ENCODE data around the gene ZNF280B.

The ZNF280B gene, protein sequence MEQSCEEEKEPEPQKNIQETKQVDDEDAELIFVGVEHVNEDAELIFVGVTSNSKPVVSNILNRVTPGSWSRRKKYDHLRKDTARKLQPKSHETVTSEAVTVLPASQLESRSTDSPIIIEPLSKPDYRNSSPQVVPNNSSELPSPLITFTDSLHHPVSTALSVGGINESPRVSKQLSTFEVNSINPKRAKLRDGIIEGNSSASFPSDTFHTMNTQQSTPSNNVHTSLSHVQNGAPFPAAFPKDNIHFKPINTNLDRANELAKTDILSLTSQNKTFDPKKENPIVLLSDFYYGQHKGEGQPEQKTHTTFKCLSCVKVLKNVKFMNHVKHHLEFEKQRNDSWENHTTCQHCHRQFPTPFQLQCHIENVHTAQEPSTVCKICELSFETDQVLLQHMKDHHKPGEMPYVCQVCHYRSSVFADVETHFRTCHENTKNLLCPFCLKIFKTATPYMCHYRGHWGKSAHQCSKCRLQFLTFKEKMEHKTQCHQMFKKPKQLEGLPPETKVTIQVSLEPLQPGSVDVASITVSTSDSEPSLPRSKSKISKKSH

DNA sequence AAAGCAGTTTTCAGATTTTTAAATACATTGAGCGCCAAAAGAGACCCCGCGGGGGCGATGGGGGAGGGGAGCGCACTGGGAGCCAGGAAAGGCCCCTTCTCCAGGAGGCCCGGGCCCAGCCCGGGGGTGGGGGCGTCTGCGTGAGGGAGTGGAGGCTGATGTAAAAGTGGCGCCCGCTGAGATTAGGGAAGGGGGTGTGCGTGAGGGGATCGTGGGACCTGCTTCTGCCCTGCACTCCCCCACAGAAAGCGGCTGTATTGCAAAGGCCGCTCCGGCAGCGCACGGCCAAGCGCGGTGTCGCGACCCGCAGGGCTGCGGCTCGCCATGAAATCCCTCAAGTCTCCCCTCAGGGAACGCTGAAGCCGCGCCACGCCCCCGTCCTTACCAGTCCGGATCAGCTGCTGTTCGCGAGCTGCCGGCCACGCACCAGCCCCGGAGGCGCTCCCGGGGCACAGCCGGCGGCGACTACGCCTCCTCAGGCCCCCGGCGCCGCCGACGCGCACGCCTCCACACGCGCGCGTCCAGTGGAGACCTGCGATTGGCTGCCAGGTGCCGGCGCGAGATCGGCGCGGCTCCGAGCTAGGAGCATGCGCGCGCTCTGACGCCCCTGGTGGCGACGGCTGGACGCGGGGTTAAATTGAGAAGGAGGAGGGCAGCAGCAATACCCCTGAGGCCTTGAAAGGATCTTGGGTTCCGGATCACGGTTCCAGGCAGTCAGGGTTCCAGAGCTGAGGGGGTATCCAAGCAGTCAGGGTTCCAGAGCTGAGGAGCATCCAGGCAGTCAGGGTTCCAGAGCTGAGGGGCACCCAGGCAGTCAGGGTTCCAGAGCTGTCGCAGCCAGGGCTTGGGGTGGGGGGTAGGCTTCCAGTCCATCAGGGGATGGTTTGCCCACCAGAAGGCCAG lies at the start of gene ZNF280B:
ZNF280B (minus strand) TSS at position 469 of the 903 bp plus-strand sequence. CDS start 19,344 bp downstream, outside the sequence.
- peak; percentile 35 to 74 (median 56) for DNase-seq

DNA sequence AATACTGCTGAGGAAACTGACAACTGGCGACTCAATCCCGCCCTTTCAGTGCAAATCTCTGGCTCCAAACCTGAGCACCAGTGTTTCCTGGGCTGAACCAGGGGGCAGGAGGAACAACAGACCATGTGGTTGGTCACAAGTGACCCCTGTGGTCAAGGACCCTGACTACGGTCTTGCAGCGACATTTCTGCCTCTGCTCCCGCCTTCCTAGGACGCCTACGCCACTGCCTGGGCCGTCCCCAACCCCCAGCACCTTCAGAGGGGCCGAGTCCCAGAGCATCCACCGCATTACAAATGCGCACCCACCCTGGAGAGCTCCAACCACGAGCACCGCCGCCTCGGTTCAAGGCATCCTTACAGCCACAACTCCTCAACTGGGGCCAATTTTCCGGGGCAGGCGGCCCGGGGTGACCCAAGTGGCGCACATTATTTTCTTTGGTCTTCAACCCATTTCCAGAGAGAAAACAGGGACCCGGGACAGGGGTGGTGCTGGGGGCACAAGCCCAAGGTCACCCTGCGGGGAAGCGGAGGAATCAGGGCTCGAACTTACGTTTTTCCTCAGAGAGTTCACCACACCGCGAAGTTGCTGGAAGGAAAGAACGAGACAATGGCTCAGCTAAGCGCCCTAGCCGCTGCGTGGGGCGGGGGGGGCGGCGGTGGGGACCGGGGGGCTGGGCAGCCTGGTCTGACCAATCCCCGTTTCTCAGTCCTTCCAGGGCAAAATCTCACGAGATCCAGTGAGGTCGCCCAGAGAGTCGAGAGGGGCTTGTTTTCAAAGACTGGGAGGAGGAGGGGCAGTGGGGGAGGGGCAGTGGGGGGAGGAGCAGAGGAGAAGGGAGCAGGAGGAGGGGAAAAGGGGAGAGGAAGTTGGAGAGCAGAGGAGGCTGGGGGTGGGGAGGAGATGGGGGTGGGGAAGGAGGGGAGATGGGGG lies 48.7 kb upstream of the ZNF280B start:
- no peak for DNase-seq

DNA sequence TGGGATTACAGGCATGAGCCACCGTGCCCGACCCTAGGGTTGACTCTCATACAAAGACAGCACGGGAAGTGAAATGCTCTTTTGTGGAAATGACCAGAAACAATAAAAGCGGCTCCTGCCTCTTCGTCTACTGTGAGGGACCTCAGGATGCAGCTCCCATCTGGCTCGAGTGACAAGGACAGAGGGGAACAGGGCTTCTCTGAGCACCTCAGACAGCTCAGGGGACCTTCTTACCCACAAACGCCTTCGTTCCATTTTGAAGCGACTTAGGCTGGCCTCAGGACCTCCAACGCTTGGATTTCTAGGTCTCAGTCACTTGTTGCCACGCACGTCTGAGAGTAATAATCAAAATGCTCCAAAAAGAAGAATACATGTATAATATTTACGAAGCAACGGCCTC lies 48.0 kb upstream of the ZNF280B start:
- DNase-seq, result no peak

DNA sequence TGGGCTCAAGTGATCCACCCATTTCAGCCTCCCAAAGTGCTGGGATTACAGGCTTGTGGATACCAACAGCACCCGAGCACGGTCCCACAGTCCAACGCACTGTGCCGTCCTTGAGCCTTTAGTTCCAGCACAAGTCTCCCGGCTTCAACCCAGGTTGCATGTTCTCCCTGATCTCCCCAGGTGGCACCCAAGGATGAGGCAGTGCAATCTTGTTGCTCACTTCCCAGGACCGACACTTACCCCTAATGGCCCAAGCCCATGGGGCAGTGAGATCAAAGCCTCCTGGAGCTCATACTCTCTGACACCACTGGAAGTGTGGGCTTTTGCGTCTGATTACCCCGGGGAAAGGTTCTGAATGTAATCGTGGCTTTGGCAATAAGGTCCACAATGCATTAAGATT lies 47.1 kb upstream of the ZNF280B start:
- no peak for DNase-seq

DNA sequence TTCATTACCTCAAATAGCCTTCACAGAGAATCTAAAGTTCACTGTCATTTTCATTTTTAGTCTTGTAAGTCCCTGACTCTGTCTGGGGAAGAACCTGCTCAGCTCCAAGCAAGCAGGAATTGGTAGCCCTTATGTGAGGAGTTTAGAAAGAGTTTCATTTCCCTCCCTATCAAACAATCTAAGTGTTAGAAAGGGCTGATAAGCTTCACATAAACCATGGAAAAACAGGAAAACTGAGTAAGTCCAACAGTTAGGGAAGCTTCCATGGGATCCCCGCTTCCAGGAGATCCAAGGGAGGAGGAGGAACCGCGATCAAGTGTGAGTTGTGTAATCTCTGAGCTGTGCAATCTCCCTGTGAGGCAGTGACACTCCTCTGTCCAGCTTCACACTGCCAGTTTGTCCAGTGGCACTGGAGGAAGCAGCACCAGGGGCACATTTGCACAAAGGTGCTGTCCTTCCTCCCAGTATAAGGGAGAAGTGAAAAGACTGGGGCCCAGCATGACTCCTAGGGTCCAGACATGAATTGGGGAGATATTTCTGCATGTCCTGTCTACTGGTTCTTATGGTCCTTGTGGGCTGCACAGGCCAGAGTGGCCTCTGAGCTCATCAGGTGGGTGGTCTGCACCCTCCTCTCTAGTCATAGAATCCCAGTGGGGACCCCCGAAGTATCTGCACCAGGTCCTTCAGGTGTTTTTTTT lies 46.2 kb upstream of the ZNF280B start:
- no peak for DNase-seq

DNA sequence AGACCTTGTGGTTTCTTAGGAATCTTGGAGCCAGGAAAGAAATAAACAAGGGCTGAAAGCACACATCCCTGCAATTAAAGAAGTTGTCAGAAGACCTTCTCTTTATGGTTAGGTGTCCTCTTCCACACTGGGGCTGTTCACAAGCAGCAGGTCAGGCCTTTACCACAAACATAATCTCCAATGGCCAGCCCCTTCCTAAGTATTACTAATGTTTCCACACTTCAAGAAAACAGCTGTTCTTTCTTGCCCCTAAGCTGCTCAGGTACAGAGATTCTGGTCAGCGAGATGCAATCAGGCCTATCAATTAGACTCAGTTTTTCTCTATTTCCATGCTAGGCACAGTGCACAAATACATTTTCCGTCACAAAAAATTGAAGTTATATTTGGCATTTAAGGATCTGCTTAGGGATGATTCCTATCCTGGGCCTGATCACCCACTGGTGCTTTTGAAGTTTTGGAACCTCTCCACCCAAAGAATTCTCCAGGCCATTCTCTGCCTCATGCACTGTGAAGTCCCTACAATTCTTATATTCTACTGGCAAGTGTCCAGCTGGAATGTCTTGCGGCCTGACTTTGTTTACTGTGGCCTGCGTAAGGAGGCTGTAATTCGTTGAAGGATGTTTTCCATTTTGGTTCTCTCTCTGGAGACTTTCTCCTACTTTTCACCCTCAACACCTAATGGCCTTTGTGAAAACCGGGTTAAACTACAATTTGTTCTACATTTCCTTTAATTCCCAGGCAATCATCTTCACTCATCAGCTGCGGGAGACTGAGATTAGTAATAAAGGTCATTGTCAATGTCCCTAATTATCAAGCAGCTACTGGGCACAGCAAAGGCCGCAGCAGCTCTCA lies 45.4 kb upstream of the ZNF280B start:
- DNase-seq, result no peak

DNA sequence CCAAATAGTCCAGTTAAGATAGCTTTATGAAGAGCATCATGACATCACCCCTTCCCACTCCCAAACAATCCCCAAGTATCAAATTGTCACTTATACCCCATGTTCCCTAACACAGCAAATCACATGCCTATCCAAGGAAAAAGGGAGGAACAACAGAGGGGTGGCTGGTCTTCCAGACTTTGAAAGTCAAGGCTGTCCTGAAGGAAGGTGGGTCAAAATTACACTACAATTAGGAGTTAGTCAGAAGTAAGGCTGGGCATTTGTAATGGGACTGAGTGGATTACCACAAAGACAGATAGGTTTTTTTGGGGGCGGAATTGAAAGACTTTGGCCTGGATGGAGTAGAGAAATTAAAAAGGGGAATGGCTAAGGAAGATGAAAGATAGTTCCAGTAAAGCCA lies 44.6 kb upstream of the ZNF280B start:
- no peak for DNase-seq

DNA sequence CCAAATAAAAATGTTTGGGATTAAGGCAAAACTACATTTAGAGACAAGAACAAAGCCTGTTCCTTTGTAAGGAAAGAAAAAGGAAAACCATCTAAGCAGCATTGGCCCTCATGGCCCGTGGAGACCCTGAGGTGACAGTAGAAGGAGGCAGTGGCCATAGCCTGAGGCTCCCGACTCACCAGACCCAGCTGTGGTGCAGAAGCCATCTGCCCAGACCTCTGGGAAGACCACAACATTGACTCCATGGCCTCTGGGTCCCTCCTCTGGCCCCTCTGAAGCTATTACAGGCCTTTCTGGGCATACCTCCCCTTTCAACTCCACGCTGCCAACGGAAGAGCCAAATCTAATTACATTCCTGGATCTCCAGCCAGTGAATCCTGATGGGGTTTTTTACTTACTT lies 44.1 kb upstream of the ZNF280B start:
- DNase-seq, result no peak

DNA sequence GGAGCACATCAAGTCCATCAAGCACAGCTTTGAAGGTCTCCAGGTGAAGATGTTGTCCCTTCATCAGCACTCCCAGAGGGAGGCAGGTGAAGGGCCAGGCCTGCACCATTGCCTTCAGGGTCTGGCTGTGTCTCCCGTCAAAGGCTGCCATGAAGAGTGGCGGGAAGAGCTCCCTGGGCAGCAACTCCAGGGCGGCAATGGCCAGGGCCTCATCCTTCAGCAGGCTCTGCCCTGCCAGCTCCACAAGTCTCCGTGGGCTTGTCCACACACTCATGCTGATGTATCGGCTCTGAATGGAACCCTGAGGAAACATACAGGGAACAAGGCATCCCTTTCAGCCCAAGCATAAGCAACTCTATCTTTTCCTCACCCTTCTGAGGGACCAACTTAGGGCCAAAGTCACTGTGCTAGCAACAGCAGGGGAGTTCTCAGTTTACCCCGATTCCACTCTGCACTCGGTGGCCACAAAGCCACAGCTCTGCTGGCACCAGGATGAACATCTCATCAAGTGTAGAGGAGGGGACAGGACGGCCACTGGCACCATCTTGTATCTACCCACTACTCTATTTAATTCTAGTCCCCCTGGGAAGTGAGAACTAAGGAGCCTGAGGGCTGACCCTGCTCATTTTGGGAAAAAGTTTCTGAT lies 42.4 kb upstream of the ZNF280B start:
- DNase-seq, result no peak

DNA sequence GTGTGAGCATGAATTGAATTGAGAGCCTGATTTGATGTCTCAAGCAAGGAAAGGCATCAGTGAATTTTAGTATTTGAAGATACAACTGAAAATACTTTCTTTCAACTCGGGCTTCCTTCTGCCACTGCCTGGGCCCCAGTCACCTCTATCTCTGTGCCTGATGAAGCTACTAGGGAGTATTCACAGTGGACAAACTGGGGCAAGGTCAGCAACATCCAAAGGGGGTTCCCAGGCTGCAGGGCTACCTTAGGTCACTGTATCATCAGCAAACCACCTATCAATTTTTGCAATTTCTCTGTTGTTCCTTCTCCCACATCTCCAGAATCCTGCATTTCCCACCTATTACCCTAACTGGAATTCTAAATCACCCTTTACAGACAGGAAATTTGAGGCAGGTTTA lies 40.4 kb upstream of the ZNF280B start:
- no peak for DNase-seq

DNA sequence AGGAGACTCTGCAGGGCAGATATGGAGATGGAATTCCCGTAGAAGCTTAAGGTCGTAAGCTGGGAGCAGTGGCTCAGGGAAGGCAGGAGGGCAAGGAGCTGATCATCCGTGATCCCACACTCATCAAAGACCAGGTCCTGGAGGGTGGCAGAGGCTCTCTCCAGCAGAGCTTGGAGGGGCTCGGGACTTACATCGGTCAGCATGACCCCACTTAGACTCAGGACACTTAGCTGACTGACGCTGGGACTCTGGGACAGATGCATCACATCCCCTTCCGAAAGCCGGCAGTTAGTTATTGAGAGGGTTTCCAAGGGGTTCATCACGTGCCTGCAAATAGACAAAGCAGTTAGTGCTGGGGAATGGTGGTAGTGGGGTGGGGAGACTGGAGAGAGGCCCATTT lies 39.8 kb upstream of the ZNF280B start:
- DNase-seq, result no peak

DNA sequence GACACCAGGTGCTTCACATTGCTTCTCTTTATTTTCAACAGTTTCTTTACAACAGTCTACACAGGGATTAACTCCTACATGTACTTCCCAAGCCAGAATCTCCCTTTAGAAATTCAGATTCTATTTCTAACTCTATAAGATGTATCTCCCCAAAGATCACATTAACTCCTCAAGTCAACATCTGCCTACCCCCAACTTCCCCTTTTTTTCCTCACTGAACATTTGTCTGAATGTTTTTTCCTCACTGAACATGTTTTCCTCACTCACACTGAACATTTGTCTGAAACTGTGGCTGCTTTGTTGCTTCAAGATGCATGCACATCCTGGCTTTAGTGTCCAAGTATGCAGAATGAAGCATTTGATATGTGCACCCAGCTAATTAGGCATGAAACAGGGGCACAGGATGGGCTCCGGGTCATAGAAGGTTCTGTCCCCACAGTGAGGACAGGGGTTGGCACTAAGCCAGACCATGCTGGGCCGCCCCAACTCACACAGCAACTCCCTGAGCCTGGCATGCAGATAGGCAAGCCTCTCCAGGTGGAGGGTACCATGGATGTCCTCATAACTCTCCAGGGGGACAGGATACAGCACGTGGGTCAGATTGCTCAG lies 39.3 kb upstream of the ZNF280B start:
- DNase-seq, result no peak

DNA sequence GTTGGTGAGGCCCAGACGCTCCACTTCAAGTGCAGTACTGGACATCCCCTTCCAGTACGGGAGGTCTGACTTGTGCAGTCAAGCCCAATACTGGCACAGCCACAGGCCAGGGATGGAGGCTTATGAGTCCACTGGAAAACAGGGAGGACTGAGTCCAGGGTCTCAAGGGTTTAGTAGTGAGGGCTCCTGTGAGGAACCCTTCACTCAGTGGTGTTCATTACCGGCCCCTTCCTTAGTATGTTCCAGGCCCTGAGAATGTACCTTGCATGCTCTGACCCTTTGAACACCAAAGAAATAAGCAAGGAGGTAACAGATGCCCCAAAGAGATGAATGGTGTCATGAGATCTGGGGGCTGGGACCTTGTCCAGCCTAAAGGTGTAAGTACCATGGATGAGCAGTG lies 38.7 kb upstream of the ZNF280B start:
- no peak for DNase-seq

DNA sequence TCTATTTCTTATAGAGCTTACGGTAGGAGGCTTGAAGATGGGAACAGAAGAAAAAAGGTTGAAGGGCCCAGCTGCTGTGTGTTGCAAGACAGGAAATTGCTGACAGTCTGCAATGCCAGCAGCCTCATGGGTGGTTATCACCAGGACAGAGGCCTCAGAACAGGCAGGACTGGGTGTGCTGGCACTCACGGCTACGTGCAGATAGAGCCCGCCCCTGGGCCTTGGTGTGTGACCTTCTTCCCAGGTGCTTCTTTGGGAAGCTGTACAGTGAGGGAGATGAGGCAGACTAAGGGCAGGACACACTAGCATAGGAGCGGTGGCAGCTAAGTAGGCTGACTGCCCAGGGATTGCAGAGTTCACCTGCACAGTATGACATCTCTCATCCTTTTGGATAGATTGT lies 37.9 kb upstream of the ZNF280B start:
- DNase-seq, result no peak

DNA sequence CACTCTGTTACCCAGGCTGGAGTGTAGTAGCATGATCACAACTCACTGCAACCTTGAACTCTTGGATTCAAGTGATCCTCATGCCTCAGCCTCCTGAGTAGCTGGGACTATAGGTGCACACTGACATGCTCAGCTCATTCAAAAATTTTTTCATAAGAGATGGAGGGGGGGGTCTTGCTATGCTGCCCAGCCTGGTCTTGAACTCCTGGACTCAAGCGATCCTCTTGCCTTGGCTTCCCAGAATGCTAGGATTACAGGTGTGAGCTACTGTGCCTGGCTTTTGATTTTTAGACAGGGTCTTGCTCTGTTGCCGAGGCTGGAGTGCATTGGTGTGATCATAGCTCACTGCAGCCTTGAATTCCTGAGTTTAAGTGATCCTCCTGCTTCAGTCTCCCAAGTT lies 36.5 kb upstream of the ZNF280B start:
- DNase-seq, result no peak

DNA sequence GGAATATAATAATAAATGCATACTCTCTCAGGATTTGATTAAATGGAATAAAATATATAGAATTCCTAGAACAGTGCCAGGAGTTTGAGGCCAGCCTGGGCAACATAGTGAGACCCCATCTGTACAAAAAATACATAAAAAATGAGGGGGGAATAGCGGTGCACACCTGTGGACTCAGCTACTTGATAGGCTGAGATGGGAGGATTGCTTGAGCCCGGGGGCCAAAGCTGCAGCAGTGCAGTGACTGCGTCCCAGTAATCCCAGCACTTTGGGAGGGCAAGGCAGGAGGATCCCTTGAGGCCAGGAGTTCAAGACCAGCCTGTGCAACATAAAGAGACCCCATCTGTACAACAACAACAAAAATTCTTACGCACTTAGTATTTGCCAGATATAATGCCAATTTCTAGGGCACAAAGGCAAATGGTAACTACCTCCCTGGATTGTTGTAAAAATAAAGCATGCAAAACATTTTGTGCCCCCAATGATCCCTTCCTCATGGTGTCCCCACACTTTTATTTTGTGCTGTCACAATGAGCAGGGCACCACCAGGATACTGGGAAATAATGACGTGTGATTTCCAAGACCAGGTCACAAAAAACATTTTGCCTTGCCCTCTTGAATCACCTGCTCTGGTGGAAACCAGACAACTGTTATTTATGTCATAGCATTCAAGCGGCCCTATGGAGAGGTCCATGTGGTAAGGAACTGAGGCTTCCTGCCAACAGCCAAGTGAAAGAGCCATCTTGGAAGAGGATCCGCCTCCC lies 29.9 kb upstream of the ZNF280B start:
- DNase-seq, result no peak

DNA sequence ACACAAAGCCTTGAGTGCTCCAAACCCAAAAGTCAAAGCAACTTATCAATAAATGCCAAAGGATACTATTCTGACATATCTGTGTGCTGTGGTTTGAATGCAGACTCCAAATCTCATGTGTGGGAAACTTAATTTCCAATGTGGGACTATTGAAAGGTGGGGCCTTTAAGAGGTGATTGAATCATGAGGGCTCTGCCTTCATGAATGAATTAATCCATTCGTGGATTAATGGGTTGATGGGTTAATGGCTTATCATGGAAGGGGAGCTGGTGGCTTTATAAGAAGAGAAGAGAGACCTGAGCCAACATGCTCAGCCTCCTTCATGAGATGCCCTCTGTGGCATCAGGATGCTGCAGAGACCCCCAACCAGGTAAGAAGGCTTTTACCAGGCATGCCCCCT lies 28.4 kb upstream of the ZNF280B start:
- DNase-seq, result no peak

DNA sequence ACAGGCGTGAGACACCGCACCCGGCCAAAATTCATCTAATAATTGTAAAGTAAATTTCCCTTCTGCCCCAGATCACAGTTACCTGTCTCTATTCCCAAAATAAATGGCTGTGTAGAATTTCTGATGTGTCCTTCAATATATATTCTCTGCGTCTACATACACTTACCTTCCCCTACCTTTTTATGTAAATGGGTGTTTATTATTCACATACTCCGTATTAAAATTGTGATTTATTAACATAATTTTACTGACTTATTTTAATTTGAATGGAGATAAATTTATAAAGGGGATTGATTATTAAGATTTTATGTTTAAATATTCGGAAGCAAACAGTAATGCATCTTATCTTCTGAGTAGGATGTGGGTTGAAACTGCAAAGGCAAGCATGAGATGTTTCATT lies 28.0 kb upstream of the ZNF280B start:
- no peak for DNase-seq

DNA sequence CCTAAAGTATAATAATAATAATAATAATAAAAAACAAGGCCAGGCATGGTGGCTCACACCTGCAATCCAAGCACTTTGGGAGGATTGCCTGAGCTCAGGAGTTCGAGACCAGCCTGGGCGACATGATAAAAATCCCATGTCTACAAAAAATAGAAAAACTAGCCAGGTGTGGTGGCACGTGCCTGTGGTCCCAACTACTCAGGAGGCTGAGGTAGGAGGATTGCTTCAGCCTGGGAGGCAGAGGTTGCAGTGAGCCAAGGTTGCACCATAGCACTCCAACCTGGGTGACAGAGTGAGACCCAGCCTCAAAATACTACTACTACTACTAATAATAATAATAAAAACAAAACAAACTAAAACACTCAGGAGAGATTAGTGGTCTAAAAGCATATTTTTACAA lies 27.1 kb upstream of the ZNF280B start:
- DNase-seq, result no peak

Measured in activated naive CD4-positive, alpha-beta T cell (primary cell).